ENCODE data around the gene WSCD2. TPM values are rescaled to one million over a fixed set of nuclear protein-coding genes. Genes with fewer than 3 reads are reported as not detected.
"Not testable (repeated sequence)": the region's sequence is repeated elsewhere in the genome, so short reads cannot be mapped to it uniquely, and the experiment has no call there.

Gene WSCD2
- polyA plus RNA-seq, 1 donor = 9.1 TPM

GRCh38 chr12:108194585-108194984 lies 65.5 kb downstream of the WSCD2 start:
- DNase-seq = no peak

GRCh38 chr12:108196319-108196718 lies 67.2 kb downstream of the WSCD2 start:
- DNase-seq = no peak

- no peak for DNase-seq
These were observed 67.8 kb downstream of the WSCD2 start for GRCh38 chr12:108196921-108197320.

- DNase-seq = no peak
These were observed 69.0 kb downstream of the WSCD2 start for GRCh38 chr12:108198043-108198442.

- no peak for DNase-seq
These were observed 70.0 kb downstream of the WSCD2 start for GRCh38 chr12:108199106-108199505.

GRCh38 chr12:108201808-108202207 lies 72.7 kb downstream of the WSCD2 start:
- DNase-seq = no peak

- DNase-seq = no peak
These were observed 75.3 kb downstream of the WSCD2 start for GRCh38 chr12:108204117-108204987.

- no peak for DNase-seq
These were observed 76.8 kb downstream of the WSCD2 start for GRCh38 chr12:108205864-108206263.

GRCh38 chr12:108207791-108208730 lies 79.0 kb downstream of the WSCD2 start:
- no peak for DNase-seq

- DNase-seq = no peak
These were observed 80.9 kb downstream of the WSCD2 start for GRCh38 chr12:108210001-108210400.

GRCh38 chr12:108211157-108211556 lies 82.1 kb downstream of the WSCD2 start:
- no peak for DNase-seq

- DNase-seq = no peak
These were observed 84.9 kb downstream of the WSCD2 start for GRCh38 chr12:108213871-108214445.

- DNase-seq = peak; percentile 63
These were observed 85.4 kb downstream of the WSCD2 start for GRCh38 chr12:108214486-108214885.

GRCh38 chr12:108215458-108215857 lies 86.4 kb downstream of the WSCD2 start:
- no peak for DNase-seq

- DNase-seq = no peak
These were observed 89.8 kb downstream of the WSCD2 start for GRCh38 chr12:108218921-108219320.

- not testable (repeated sequence) for DNase-seq
These were observed 96.0 kb downstream of the WSCD2 start for GRCh38 chr12:108225101-108225500.

- no peak for DNase-seq
These were observed 97.8 kb downstream of the WSCD2 start for GRCh38 chr12:108226866-108227265.

- no peak for DNase-seq
These were observed 99.7 kb downstream of the WSCD2 start for GRCh38 chr12:108228746-108229145.

- no peak for DNase-seq
These were observed 102.2 kb downstream of the WSCD2 start for GRCh38 chr12:108231109-108231905.

GRCh38 chr12:108231909-108232434 lies 102.9 kb downstream of the WSCD2 start:
- DNase-seq = no peak

GRCh38 chr12:108232565-108232964 lies 103.5 kb downstream of the WSCD2 start:
- DNase-seq = no peak
